ENCODE data around the gene ATRAID.

DNA sequence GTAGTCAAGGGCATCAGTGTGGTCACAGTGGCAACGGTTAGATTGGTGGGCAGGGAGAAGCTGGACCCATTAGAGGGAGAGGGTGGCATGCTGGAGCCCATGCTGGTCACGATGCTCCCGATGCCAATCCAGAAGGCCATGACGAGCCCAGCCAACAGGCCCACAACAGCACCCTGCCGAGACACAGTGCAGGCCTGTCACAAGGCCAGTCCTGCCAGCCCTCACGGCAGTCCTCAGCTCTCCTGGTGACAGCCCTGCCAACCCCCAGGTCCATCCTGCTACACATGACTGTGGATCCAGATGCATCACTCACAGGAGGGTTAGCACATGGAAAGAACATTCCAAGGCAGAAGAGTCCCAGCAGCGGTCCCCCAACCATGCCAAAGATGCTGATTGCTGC, 10.2 kb upstream of the ATRAID start:
- TF ChIP-seq POLR2A (IDR thresholded peaks at IDR 0.05; ENCODE audit: low read depth) = no peak
- TF ChIP-seq, protein P1, sequence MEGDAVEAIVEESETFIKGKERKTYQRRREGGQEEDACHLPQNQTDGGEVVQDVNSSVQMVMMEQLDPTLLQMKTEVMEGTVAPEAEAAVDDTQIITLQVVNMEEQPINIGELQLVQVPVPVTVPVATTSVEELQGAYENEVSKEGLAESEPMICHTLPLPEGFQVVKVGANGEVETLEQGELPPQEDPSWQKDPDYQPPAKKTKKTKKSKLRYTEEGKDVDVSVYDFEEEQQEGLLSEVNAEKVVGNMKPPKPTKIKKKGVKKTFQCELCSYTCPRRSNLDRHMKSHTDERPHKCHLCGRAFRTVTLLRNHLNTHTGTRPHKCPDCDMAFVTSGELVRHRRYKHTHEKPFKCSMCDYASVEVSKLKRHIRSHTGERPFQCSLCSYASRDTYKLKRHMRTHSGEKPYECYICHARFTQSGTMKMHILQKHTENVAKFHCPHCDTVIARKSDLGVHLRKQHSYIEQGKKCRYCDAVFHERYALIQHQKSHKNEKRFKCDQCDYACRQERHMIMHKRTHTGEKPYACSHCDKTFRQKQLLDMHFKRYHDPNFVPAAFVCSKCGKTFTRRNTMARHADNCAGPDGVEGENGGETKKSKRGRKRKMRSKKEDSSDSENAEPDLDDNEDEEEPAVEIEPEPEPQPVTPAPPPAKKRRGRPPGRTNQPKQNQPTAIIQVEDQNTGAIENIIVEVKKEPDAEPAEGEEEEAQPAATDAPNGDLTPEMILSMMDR (IDR thresholded peaks at IDR 0.05) = no peak
- no peak for TF ChIP-seq POLR2AphosphoS5 (IDR thresholded peaks at IDR 0.05)
- TF ChIP-seq EP300 (IDR thresholded peaks at IDR 0.05) = no peak

Data from esophagus muscularis mucosa (tissue), 4 donors.